ENCODE data around the gene ARL15.

DNA sequence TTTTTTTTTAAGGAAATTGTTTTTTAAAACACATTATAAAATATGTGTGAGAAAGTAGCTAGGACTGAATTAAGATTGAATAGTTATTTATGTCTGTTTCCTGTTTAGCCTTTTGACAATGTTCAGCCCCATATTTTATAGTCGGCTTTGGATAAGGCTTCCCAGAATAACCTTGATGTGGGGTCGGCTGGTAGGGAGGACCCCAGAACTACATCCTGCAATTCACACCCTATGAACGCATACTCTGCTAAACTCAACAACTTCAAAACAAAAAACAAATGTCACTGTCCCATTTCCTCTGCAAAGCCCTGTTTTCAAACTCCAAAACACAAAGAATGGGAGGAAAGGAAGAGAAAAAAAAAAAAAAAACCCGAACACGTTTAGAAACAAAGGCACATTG is 63.1 kb downstream of the ARL15 start:
- TF ChIP-seq GABPB1 (CRISPR knock-in tag; IDR thresholded peaks at IDR 0.05) = no peak
- TF ChIP-seq NR3C1 (CRISPR knock-in tag; IDR thresholded peaks at IDR 0.05) = no peak
- TF ChIP-seq TAF9B (IDR thresholded peaks at IDR 0.05; ENCODE audit: partially characterized antibody) = no peak
- no peak for TF ChIP-seq YY1 (IDR thresholded peaks at IDR 0.05; ENCODE audit: borderline replicate concordance in 1 of 3, control insufficient read depth in 1 of 3, extremely low read depth in 1 of 3, insufficient read depth in 3 of 3, insufficient read length in 1 of 3, insufficient replicate concordance in 2 of 3, low read depth in 1 of 3, low read length in 2 of 3)
- TF ChIP-seq, protein P1, sequence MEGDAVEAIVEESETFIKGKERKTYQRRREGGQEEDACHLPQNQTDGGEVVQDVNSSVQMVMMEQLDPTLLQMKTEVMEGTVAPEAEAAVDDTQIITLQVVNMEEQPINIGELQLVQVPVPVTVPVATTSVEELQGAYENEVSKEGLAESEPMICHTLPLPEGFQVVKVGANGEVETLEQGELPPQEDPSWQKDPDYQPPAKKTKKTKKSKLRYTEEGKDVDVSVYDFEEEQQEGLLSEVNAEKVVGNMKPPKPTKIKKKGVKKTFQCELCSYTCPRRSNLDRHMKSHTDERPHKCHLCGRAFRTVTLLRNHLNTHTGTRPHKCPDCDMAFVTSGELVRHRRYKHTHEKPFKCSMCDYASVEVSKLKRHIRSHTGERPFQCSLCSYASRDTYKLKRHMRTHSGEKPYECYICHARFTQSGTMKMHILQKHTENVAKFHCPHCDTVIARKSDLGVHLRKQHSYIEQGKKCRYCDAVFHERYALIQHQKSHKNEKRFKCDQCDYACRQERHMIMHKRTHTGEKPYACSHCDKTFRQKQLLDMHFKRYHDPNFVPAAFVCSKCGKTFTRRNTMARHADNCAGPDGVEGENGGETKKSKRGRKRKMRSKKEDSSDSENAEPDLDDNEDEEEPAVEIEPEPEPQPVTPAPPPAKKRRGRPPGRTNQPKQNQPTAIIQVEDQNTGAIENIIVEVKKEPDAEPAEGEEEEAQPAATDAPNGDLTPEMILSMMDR (IDR thresholded peaks at IDR 0.05 in 2 of 3, conservative IDR thresholded peaks at IDR 0.05 in 1 of 3; ENCODE audit: insufficient read depth in 2 of 3, low read depth in 1 of 3, low read length in 3 of 3) = no peak
- no peak for TF ChIP-seq ZNF263 (CRISPR knock-in tag; IDR thresholded peaks at IDR 0.05; ENCODE audit: borderline replicate concordance)
- TF ChIP-seq, protein P2, sequence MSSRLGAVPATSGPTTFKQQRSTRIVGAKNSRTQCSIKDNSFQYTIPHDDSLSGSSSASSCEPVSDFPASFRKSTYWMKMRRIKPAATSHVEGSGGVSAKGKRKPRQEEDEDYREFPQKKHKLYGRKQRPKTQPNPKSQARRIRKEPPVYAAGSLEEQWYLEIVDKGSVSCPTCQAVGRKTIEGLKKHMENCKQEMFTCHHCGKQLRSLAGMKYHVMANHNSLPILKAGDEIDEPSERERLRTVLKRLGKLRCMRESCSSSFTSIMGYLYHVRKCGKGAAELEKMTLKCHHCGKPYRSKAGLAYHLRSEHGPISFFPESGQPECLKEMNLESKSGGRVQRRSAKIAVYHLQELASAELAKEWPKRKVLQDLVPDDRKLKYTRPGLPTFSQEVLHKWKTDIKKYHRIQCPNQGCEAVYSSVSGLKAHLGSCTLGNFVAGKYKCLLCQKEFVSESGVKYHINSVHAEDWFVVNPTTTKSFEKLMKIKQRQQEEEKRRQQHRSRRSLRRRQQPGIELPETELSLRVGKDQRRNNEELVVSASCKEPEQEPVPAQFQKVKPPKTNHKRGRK (tag; IDR thresholded peaks at IDR 0.05) = no peak
- no peak for TF ChIP-seq FOXK1 (CRISPR knock-in tag; IDR thresholded peaks at IDR 0.05; ENCODE audit: borderline replicate concordance)
- TF ChIP-seq TCF7L2 (IDR thresholded peaks at IDR 0.05; ENCODE audit: low read depth, low read length) = no peak
- no peak for TF ChIP-seq FOXA1 (IDR thresholded peaks at IDR 0.05; ENCODE audit: borderline replicate concordance)
- TF ChIP-seq ESRRA (IDR thresholded peaks at IDR 0.05; ENCODE audit: borderline replicate concordance, low read depth) = no peak
- TF ChIP-seq SMAD3 (CRISPR knock-in tag; conservative IDR thresholded peaks at IDR 0.05) = no peak
- TF ChIP-seq POLR2A (conservative IDR thresholded peaks at IDR 0.05) = no peak

Measured in K562 (cell line).